Panc1 (cell line): ENCODE data around the gene TRPC6.
"Not testable (repeated sequence)": the region's sequence is repeated elsewhere in the genome, so short reads cannot be mapped to it uniquely, and the experiment has no call there.

Experiments
- CTCF ChIP-seq: fragments of 450-650 bp; IDR thresholded peaks from 2 replicates; pipeline ENCODE4 v1.5.1; 2017; ENCODE audit warnings: mild to moderate bottlenecking
- POLR2AphosphoS5 ChIP-seq: IDR thresholded peaks from 2 replicates; pipeline ENCODE4 v1.6.1; 2012; ENCODE audit warnings: mild to moderate bottlenecking, low read depth, low read length, moderate library complexity
- SIN3A ChIP-seq: IDR thresholded peaks from 2 replicates; pipeline ENCODE4 v1.6.1; 2012; ENCODE audit warnings: low read depth, mild to moderate bottlenecking, low read length, moderate library complexity, borderline replicate concordance; ENCODE audit not compliant: insufficient read depth
- TCF7L2 ChIP-seq: IDR thresholded peaks from 2 replicates; pipeline ENCODE4 v1.6.1; 2011; ENCODE audit warnings: mild to moderate bottlenecking, low read depth, low read length, inconsistent platforms
- TF ChIP-seq, protein P1 (sequence below), 2 experiments: IDR thresholded peaks; 2 replicates each; pipeline ENCODE4 v1.6.1; 2011 to 2012; ENCODE audit warnings: low read depth in 2 of 2, control low read depth in 1 of 2, low read length in 1 of 2, mild to moderate bottlenecking in 1 of 2, moderate library complexity in 1 of 2; ENCODE audit not compliant: insufficient read depth in 1 of 2

- TF ChIP-seq CTCF, SIN3A, POLR2AphosphoS5, TCF7L2: not testable (repeated sequence)
- TF ChIP-seq, protein P1, sequence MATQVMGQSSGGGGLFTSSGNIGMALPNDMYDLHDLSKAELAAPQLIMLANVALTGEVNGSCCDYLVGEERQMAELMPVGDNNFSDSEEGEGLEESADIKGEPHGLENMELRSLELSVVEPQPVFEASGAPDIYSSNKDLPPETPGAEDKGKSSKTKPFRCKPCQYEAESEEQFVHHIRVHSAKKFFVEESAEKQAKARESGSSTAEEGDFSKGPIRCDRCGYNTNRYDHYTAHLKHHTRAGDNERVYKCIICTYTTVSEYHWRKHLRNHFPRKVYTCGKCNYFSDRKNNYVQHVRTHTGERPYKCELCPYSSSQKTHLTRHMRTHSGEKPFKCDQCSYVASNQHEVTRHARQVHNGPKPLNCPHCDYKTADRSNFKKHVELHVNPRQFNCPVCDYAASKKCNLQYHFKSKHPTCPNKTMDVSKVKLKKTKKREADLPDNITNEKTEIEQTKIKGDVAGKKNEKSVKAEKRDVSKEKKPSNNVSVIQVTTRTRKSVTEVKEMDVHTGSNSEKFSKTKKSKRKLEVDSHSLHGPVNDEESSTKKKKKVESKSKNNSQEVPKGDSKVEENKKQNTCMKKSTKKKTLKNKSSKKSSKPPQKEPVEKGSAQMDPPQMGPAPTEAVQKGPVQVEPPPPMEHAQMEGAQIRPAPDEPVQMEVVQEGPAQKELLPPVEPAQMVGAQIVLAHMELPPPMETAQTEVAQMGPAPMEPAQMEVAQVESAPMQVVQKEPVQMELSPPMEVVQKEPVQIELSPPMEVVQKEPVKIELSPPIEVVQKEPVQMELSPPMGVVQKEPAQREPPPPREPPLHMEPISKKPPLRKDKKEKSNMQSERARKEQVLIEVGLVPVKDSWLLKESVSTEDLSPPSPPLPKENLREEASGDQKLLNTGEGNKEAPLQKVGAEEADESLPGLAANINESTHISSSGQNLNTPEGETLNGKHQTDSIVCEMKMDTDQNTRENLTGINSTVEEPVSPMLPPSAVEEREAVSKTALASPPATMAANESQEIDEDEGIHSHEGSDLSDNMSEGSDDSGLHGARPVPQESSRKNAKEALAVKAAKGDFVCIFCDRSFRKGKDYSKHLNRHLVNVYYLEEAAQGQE (IDR thresholded peaks at IDR 0.05; ENCODE audit: insufficient read depth in 1 of 2, low read depth in 2 of 2, low read length in 1 of 2), result not testable (repeated sequence)
Measured at GRCh38 chr11:101464388-101464787, 119.4 kb downstream of the TRPC6 start.
